H1 (cell line): ENCODE measurements around the gene ARG2. TPM values are rescaled to one million over a fixed set of nuclear protein-coding genes. Genes with fewer than 3 reads are reported as not detected.

Experiments
- CTCF ChIA-PET: fragments of 300-600 bp; sonication (Branson Sonifier 250); formaldehyde crosslinking; loops from one replicate; lab custom pipeline; 2021; ENCODE audit not compliant: partially characterized antibody; lab: Charles Lee
- POLR2A ChIA-PET: fragments of 300-600 bp; sonication (Branson Sonifier 250); formaldehyde crosslinking; loops from one replicate; lab custom pipeline; 2021; ENCODE audit warnings: inconsistent platforms; ENCODE audit not compliant: partially characterized antibody; lab: Charles Lee
- DNase-seq, 2 experiments: peaks; one replicate each; pipeline versions ENCODE4 v3.0.0 to v3.0.0-alpha.2; 2010 to 2022; ENCODE audit warnings: low spot score in 2 of 2, low read depth in 1 of 2, mixed read lengths in 1 of 2
- FAIRE-seq: peaks from 2 replicates; lab custom pipeline; 2011; peaks lifted over from hg19 to GRCh38; lab: Jason Lieb, UNC
- H2AFZ ChIP-seq: 2 replicates; pipeline ENCODE4 v1.8.1; 2012; ENCODE audit warnings: low read length, inconsistent platforms
- H2AK5ac ChIP-seq: 2 replicates; pipeline ENCODE4 v1.6.1; 2013; ENCODE audit warnings: low read depth, low read length
- H2BK120ac ChIP-seq: replicated peaks from 2 replicates; pipeline ENCODE3; 2013; ENCODE audit warnings: low read depth, low read length, inconsistent platforms
- H2BK12ac ChIP-seq: 2 replicates; pipeline ENCODE4 v1.6.1; 2013; ENCODE audit warnings: low read depth, low read length
- H2BK15ac ChIP-seq: 2 replicates; pipeline ENCODE4 v1.6.1; 2013; ENCODE audit warnings: low read length
- H2BK20ac ChIP-seq: 2 replicates; pipeline ENCODE4 v1.6.1; 2013; ENCODE audit warnings: low read length
- H2BK5ac ChIP-seq: 2 replicates; pipeline ENCODE4 v1.6.1; 2013; ENCODE audit warnings: low read depth, low read length
- H3K14ac ChIP-seq: 2 replicates; pipeline ENCODE4 v1.6.1; 2013; ENCODE audit warnings: inconsistent platforms; ENCODE audit not compliant: insufficient read length
- H3K18ac ChIP-seq: 2 replicates; pipeline ENCODE4 v1.6.1; 2013; ENCODE audit warnings: low read length; ENCODE audit errors: extremely low read depth
- H3K23ac ChIP-seq: 2 replicates; pipeline ENCODE4 v1.6.1; 2013; ENCODE audit warnings: inconsistent platforms; ENCODE audit not compliant: insufficient read length
- H3K23me2 ChIP-seq: 2 replicates; pipeline ENCODE4 v1.6.1; 2013; ENCODE audit warnings: low read depth, low read length
- H3K27ac ChIP-seq: 2 replicates; pipeline ENCODE4 v1.6.1; 2011; ENCODE audit warnings: low read depth, low read length, inconsistent platforms
- H3K27me3 ChIP-seq, 4 experiments: replicated peaks in 1 of 4; 1 replicate in 1 of 4; 2 replicates in 3 of 4; pipeline versions ENCODE4 v1.6.1 to v1.8.1; 2011 to 2013; ENCODE audit warnings: low read length in 3 of 4, mild to moderate bottlenecking in 3 of 4, inconsistent platforms in 2 of 4, mixed read lengths in 2 of 4, moderate library complexity in 1 of 4; ENCODE audit not compliant: control insufficient read depth in 3 of 4, insufficient read depth in 3 of 4; ENCODE audit errors: extremely low read depth in 1 of 4
- H3K36me3 ChIP-seq, 4 experiments: 2 replicates each; pipeline versions ENCODE4 v1.6.1 to v1.8.1; 2011 to 2013; ENCODE audit warnings: mild to moderate bottlenecking in 4 of 4, low read length in 3 of 4, moderate library complexity in 2 of 4, control low read depth in 1 of 4, inconsistent platforms in 1 of 4; ENCODE audit not compliant: insufficient read depth in 4 of 4, control insufficient read depth in 2 of 4
- H3K4ac ChIP-seq: replicated peaks from 2 replicates; pipeline ENCODE3; 2013; ENCODE audit warnings: low read length, low read depth, mixed read lengths, inconsistent platforms; ENCODE audit not compliant: insufficient read length
- H3K4me1 ChIP-seq, 4 experiments: replicated peaks in 1 of 4; 1 replicate in 1 of 4; 2 replicates in 3 of 4; pipeline versions ENCODE4 v1.6.1 to v1.8.1; 2011 to 2013; ENCODE audit warnings: low read length in 3 of 4, inconsistent platforms in 2 of 4, mixed read lengths in 1 of 4; ENCODE audit not compliant: insufficient read depth in 4 of 4, control insufficient read depth in 3 of 4
- H3K4me2 ChIP-seq, 2 experiments: 2 replicates each; pipeline versions ENCODE4 v1.6.1 to v1.8.1; 2011 to 2013; ENCODE audit warnings: low read depth in 2 of 2, low read length in 2 of 2, control low read depth in 1 of 2, inconsistent platforms in 1 of 2, mild to moderate bottlenecking in 1 of 2; ENCODE audit not compliant: insufficient read depth in 1 of 2
- H3K4me3 ChIP-seq, 4 experiments: fragments of 200-600, 300-600 bp in 1 of 4; sonication (generic), shearing (Covaris generic), sonication (Bioruptor Twin) in 1 of 4; 2 replicates each; pipeline versions ENCODE4 v1.5.1 to v1.8.1; 2011 to 2016; ENCODE audit warnings: low read length in 4 of 4, low read depth in 3 of 4, control low read depth in 2 of 4, inconsistent platforms in 2 of 4, mild to moderate bottlenecking in 2 of 4, mixed read lengths in 1 of 4, moderate library complexity in 1 of 4; ENCODE audit not compliant: insufficient read depth in 2 of 4; ENCODE audit errors: extremely low read depth in 1 of 4
- H3K56ac ChIP-seq: replicated peaks from 2 replicates; pipeline ENCODE3; 2013; ENCODE audit warnings: low read depth, mild to moderate bottlenecking, mixed read lengths, low read length, inconsistent platforms; ENCODE audit not compliant: insufficient read length
- H3K79me1 ChIP-seq: 2 replicates; pipeline ENCODE4 v1.6.1; 2013; ENCODE audit warnings: low read depth, low read length, control low read depth
- H3K79me2 ChIP-seq, 2 experiments: 2 replicates each; pipeline versions ENCODE4 v1.6.1 to v1.8.1; 2012 to 2013; ENCODE audit warnings: low read length in 2 of 2, mild to moderate bottlenecking in 2 of 2, inconsistent platforms in 1 of 2; ENCODE audit not compliant: insufficient read depth in 2 of 2, control insufficient read depth in 1 of 2
- H3K9ac ChIP-seq, 4 experiments: replicated peaks in 1 of 4; 1 replicate in 1 of 4; 2 replicates in 3 of 4; pipeline versions ENCODE4 v1.6.1 to v1.8.1; 2011 to 2013; ENCODE audit warnings: low read depth in 3 of 4, low read length in 3 of 4, control low read depth in 2 of 4, mild to moderate bottlenecking in 2 of 4, moderate library complexity in 2 of 4, inconsistent platforms in 1 of 4; ENCODE audit errors: extremely low read depth in 1 of 4
- H3K9me3 ChIP-seq, 2 experiments: 2 replicates each; pipeline versions ENCODE4 v1.6.1 to v1.8.1; 2012 to 2013; ENCODE audit warnings: mild to moderate bottlenecking in 2 of 2, moderate library complexity in 2 of 2, control low read depth in 1 of 2, inconsistent platforms in 1 of 2, low read depth in 1 of 2, low read length in 1 of 2, mixed read lengths in 1 of 2; ENCODE audit not compliant: insufficient read depth in 2 of 2
- H4K20me1 ChIP-seq, 2 experiments: replicated peaks in 1 of 2; 2 replicates each; pipeline versions ENCODE3 to v1.8.1; 2011 to 2013; ENCODE audit warnings: inconsistent platforms in 2 of 2, low read length in 2 of 2, mild to moderate bottlenecking in 1 of 2; ENCODE audit not compliant: insufficient read depth in 2 of 2, control insufficient read depth in 1 of 2
- H4K5ac ChIP-seq: 2 replicates; pipeline ENCODE4 v1.6.1; 2013; ENCODE audit warnings: low read length, low read depth, mixed read lengths, inconsistent platforms; ENCODE audit not compliant: insufficient read length
- H4K8ac ChIP-seq: 2 replicates; pipeline ENCODE4 v1.8.0; 2013; ENCODE audit warnings: mild to moderate bottlenecking, moderate library complexity, low read length, inconsistent platforms; ENCODE audit not compliant: insufficient read depth; ENCODE audit errors: extremely low read depth
- H4K91ac ChIP-seq: replicated peaks from 2 replicates; pipeline ENCODE3; 2013; ENCODE audit warnings: low read length, mixed read lengths, inconsistent platforms; ENCODE audit not compliant: insufficient read length
- BACH1 ChIP-seq: IDR thresholded peaks from 2 replicates; pipeline ENCODE4 v1.6.1; 2012; ENCODE audit warnings: low read length, improper control_type of control experiment
- BRCA1 ChIP-seq: IDR thresholded peaks from 2 replicates; pipeline ENCODE4 v1.6.1; 2012; ENCODE audit warnings: low read depth, low read length, improper control_type of control experiment
- CBX8 ChIP-seq: fragments of 300-800, 300-1000 bp; sonication (generic); IDR thresholded peaks from 2 replicates; pipeline ENCODE4 v1.7.1; 2016; ENCODE audit warnings: low read depth, low read length, borderline replicate concordance
- CREB1 ChIP-seq: IDR thresholded peaks from 2 replicates; pipeline ENCODE4 v1.6.1; 2012; ENCODE audit warnings: inconsistent platforms
- KDM1A ChIP-seq: fragments of 200-600, 300-600 bp; sonication (generic); IDR thresholded peaks from 2 replicates; pipeline ENCODE4 v1.7.1; 2016; ENCODE audit warnings: mild to moderate bottlenecking, low read length, borderline replicate concordance
- MAX ChIP-seq: IDR thresholded peaks from 2 replicates; pipeline ENCODE4 v1.6.1; 2012; ENCODE audit warnings: inconsistent platforms
- POU5F1 ChIP-seq: IDR thresholded peaks from 2 replicates; pipeline ENCODE4 v1.6.1; 2011; ENCODE audit warnings: low read depth, mild to moderate bottlenecking, low read length, moderate library complexity
- RNF2 ChIP-seq: fragments of 200-900, 300-1000 bp; sonication (generic); IDR thresholded peaks from 2 replicates; pipeline ENCODE4 v1.7.1; 2016; ENCODE audit warnings: borderline replicate concordance, low read depth, mild to moderate bottlenecking, antibody characterized with exemption, low read length; ENCODE audit not compliant: poor library complexity, severe bottlenecking; ENCODE audit errors: missing control alignments
- TAF7 ChIP-seq: optimal IDR thresholded peaks from 2 replicates; pipeline ENCODE3; 2011; ENCODE audit warnings: low read depth, mild to moderate bottlenecking, inconsistent platforms, low read length, moderate library complexity, borderline replicate concordance
- TBP ChIP-seq: IDR thresholded peaks from 2 replicates; pipeline ENCODE4 v1.6.1; 2011; ENCODE audit warnings: low read depth, low read length, improper control_type of control experiment
- TCF12 ChIP-seq: IDR thresholded peaks from 2 replicates; pipeline ENCODE4 v1.6.1; 2011; ENCODE audit warnings: low read depth, mild to moderate bottlenecking, low read length
- ZNF274 ChIP-seq: IDR thresholded peaks from 2 replicates; pipeline ENCODE4 v1.7.0; 2012; ENCODE audit warnings: low read length, borderline replicate concordance; ENCODE audit errors: extremely low read depth
- WGBS, 2 experiments: shearing (Covaris generic) in 1 of 2; methylation state at CpG; one replicate each; pipeline versions ENCODE4 v1.1.6 to v1.1.7; 2013 to 2015; ENCODE audit warnings: low lambda C conversion rate in 2 of 2, mixed read lengths in 2 of 2, inconsistent platforms in 1 of 2, low coverage in 1 of 2, missing lambda C conversion rate in 1 of 2; ENCODE audit not compliant: insufficient replicate concordance in 2 of 2, insufficient coverage in 1 of 2, insufficient read length in 1 of 2; ENCODE audit errors: extremely low coverage in 1 of 2, missing lambda C conversion rate in 1 of 2; 5-methylcytosine and 5-hydroxymethylcytosine counted together
- polyA plus RNA-seq, 7 experiments: library from polyadenylated mRNA; depleted of rRNA in 3 of 7; stranded (reverse) in 5 of 7; unstranded in 2 of 7; fragments of >200 nt in 5 of 7; fragments of 200-250 nt in 2 of 7; gene quantifications; 1 replicate in 5 of 7; 2 replicates in 1 of 7; 4 replicates in 1 of 7; pipeline versions ENCODE4 v1.2.1 to v1.2.3, GENCODE V29; 2011 to 2013; ENCODE audit warnings: missing spikeins in 2 of 7, mixed read lengths in 2 of 7
- total RNA-seq: library from RNA; stranded (reverse); fragmentation: NEBNext Ultra II Directional; extraction: Animal tissue kit (Norgen Biotek cat#: 25700); gene quantifications from 2 replicates; pipeline ENCODE4 v1.2.1, GENCODE V29; 2021

Gene ARG2
- total and polyA plus RNA-seq, 2 of the 8 experiments (the other 6 are each of a cell fraction or from before 2014, with no cell fraction given): 49.9 to 59.1 TPM

GRCh38 chr14:67663633-67664032, 43.9 kb downstream of the ARG2 start:
- H2BK15ac ChIP-seq: no peak overlapping the region
- H3K9ac ChIP-seq: no peak overlapping the region
- no peak overlapping the region for H3K27ac ChIP-seq
- POLR2A ChIA-PET: interaction anchor here (0.6 to 1.8 kb wide), 4 partner anchors 11 to 64 kb away, joined by 3 to 4 read pairs (median 4); partner anchors contain the start of gene PIGH
- H3K56ac ChIP-seq: no peak overlapping the region
- no peak overlapping the region for H4K5ac ChIP-seq
- no peaks in the 10 kb centered on the region for H3K27me3 ChIP-seq
- peaks cover 0 to 38% of the 10 kb centered on the region in 2 experiments; a peak in 2 of 4 replicates for H3K79me2 ChIP-seq
- no peak overlapping the region for H2BK5ac ChIP-seq
- H3K36me3 ChIP-seq: peaks cover 0 to 10% (median 1%) of the 10 kb centered on the region in 4 experiments; a peak in 4 of 8 replicates
- no peak overlapping the region for H2BK12ac ChIP-seq
- 90% methylated on average over 4 of the region's 4 CpGs; no CpG with 5 or more reads in 1 of the 2 experiments for WGBS, 2 experiments
- no peak overlapping the region for H3K4ac ChIP-seq
- DNase-seq (no peak), FAIRE-seq (no peak)
- H3K18ac ChIP-seq: no peak overlapping the region
- no peak overlapping the region for H4K91ac ChIP-seq
- H2AK5ac ChIP-seq: no peak overlapping the region
- no peak overlapping the region for H3K4me3 ChIP-seq
- no peak overlapping the region for H3K14ac ChIP-seq
- H3K23ac ChIP-seq: no peak overlapping the region
- peaks cover 0 to 8% of the 10 kb centered on the region in 2 experiments for H4K20me1 ChIP-seq
- H3K79me1 ChIP-seq: peaks cover 2% of the 10 kb centered on the region; the same call in 1 of the 2 replicates
- H2BK20ac ChIP-seq: no peak overlapping the region
- H3K23me2 ChIP-seq: no peaks in the 10 kb centered on the region
- H4K8ac ChIP-seq: no peak overlapping the region
- H2BK120ac ChIP-seq: no peak overlapping the region
- TF ChIP-seq MAX: no peak
- TF ChIP-seq TAF7: no peak
- TF ChIP-seq CREB1: no peak
- TF ChIP-seq BRCA1: no peak
- TF ChIP-seq RNF2: no peak
- no peak for TF ChIP-seq CBX8
- TF ChIP-seq TBP: no peak
- TF ChIP-seq TCF12: no peak
- no peak for TF ChIP-seq POU5F1
- no peak for TF ChIP-seq BACH1
- no peak for TF ChIP-seq ZNF274
- TF ChIP-seq KDM1A: no peak
- TF ChIP-seq, all 59 proteins: peak for 0
- CTCF ChIA-PET: interaction anchor here (0.6 to 14.5 kb wide), 14 partner anchors 10 to 759 kb away, joined by 3 to 142 read pairs (median 4); partner anchors contain the start of genes PIGH and VTI1B
- Histone ChIP-seq H3K9me3 (no peaks in the 10 kb centered on the region), H2AFZ (no peak overlapping the region), H3K4me1 (no peaks in the 10 kb centered on the region), H3K4me2 (no peak overlapping the region)
